D721Med (cell line): ENCODE results near the gene KRTAP10-3.
"Not testable (repeated sequence)": the region's sequence is repeated elsewhere in the genome, so short reads cannot be mapped to it uniquely, and the experiment has no call there.

Experiments
- DNase-seq: peaks from one replicate; pipeline ENCODE4 v3.0.0; 2011; ENCODE audit warnings: low spot score; ENCODE audit not compliant: insufficient read length
- FAIRE-seq: peaks from 2 replicates; lab custom pipeline; 2011; peaks lifted over from hg19 to GRCh38; lab: Jason Lieb, UNC
- CTCF ChIP-seq: IDR thresholded peaks from 2 replicates; pipeline ENCODE4 v1.5.1; 2012; ENCODE audit warnings: mild to moderate bottlenecking, control low read depth; ENCODE audit not compliant: insufficient read depth; ENCODE audit errors: missing control alignments

KRTAP10-3 gene

GRCh38 chr21:44558695-44559094, at the start of gene KRTAP10-3:
TSS of gene KRTAP10-3 (minus strand) at chr21:44558795. CDS start at chr21:44558715, 80 bp downstream.
- no peak for TF ChIP-seq CTCF
- FAIRE-seq (no peak), DNase-seq (no peak)

DNA sequence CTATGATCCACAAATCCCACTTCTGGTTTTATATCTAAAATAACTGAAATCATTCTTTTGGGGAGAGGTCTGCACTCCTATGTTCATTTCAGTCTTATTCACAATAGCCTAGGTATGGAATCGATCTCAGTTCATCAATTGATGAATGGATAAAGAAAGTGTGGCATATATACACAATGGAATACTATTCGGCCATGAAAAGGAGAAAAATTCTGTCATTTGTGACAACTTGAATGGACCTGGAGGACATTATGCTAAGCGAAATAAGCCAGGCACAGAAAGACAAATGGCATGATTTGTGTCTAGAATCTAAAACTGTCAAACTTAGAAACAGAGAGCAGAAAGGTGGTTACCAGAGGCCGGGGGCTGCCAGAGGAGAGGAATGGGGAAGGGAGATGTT, 47.9 kb upstream of the KRTAP10-3 start:
- FAIRE-seq = no peak
- no peak for DNase-seq
- TF ChIP-seq CTCF = no peak

GRCh38 chr21:44603911-44604310, 45.3 kb upstream of the KRTAP10-3 start:
- no peak for TF ChIP-seq CTCF
- FAIRE-seq = no peak
- no peak for DNase-seq

DNA sequence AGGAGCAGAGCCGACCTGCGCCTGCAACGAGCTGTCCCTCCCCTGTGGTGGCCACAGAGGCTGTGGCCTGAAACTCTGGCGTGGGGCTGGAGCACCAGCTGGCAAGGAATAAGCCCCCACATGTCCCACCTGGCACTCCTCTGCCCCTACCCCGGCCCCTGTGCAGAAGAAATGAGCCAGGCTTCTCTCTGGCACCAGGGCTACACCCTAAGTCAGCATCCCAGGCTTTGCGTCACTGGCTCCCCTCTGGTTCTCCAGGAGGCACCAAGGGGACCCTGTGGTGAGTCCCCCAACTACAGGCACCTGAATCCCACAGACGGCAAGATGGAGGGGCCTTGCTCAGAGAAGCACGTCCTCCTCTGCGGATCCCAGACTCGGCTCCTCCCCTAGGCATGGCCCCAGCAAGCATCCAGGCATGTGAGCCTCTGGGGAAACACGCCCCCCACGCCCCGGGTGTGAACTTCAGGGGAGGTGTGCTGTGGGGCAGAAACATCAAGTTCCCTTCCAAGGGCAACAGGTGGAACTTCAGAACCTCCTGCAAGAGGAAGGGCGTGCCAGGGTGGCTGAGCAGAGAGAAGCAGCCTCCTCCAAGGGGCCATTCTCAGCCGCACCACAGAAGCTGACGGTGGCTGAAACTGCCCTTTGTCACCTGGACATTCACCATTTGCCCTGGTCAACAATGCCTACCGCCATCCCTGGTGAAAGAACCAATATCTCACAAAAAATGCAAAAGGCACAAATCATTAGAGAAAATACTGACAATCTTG, 44.7 kb upstream of the KRTAP10-3 start:
- FAIRE-seq = no peak
- no peak for DNase-seq
- TF ChIP-seq CTCF = no peak

- no peak for TF ChIP-seq CTCF
- no peak for DNase-seq
- no peak for FAIRE-seq
Observed at GRCh38 chr21:44602463-44602850, 43.9 kb upstream of the KRTAP10-3 start.

GRCh38 chr21:44601596-44602462, 43.2 kb upstream of the KRTAP10-3 start:
- FAIRE-seq = no peak
- no peak for DNase-seq
- TF ChIP-seq CTCF = no peak

DNA sequence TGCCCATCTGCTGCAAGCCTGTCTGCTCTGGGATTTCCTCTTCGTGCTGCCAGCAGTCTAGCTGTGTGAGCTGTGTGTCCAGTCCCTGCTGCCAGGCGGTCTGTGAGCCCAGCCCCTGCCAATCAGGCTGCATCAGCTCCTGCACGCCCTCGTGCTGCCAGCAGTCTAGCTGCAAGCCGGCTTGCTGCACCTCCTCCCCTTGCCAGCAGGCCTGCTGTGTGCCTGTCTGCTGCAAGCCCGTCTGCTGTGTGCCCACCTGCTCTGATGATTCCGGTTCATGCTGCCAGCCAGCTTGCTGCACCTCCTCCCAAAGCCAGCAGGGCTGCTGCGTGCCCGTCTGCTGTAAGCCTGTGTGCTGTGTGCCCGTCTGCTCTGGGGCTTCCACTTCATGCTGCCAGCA, 42.5 kb upstream of the KRTAP10-3 start:
- not testable (repeated sequence) for DNase-seq, FAIRE-seq

- FAIRE-seq, DNase-seq: not testable (repeated sequence)
Observed at GRCh38 chr21:44600118-44600978, 41.8 kb upstream of the KRTAP10-3 start, which contains the start of gene KRTAP10-7. TSS of gene KRTAP10-7 (plus strand) at chr21:44600597. CDS start at chr21:44600622, 25 bp downstream.
